Uterus (tissue), 4 donors: ENCODE measurements around the gene ARHGAP29. TPM values are rescaled to one million over a fixed set of nuclear protein-coding genes. Genes with fewer than 3 reads are reported as not detected.
"Not testable (repeated sequence)": the region's sequence is repeated elsewhere in the genome, so short reads cannot be mapped to it uniquely, and the experiment has no call there.

Source experiments
- DNase-seq, 2 donors: peaks; one replicate each; pipeline ENCODE4 v3.0.0-alpha.2; 2019 to 2020
- H3K27ac ChIP-seq, 2 donors: fragments of 200-600 bp; sonication (generic); 1 replicate in 1 of 2; 2 replicates in 1 of 2; pipeline ENCODE4 v1.5.1; 2016 to 2018
- H3K27me3 ChIP-seq, 2 donors: fragments of 200-600 bp; sonication (generic); one replicate each; pipeline ENCODE4 v1.5.1; 2018 to 2019; ENCODE audit warnings: control low read depth in 1 of 2
- H3K36me3 ChIP-seq, 2 donors: fragments of 200-600 bp; sonication (generic); one replicate each; pipeline ENCODE4 v1.5.1; 2019; ENCODE audit warnings: control low read depth in 1 of 2
- H3K4me1 ChIP-seq, 2 donors: fragments of 200-600 bp; sonication (generic); one replicate each; pipeline ENCODE4 v1.5.1; 2018 to 2019; ENCODE audit warnings: control low read depth in 1 of 2
- H3K4me3 ChIP-seq, 2 donors: fragments of 200-600 bp; sonication (generic); 1 replicate in 1 of 2; 2 replicates in 1 of 2; pipeline ENCODE4 v1.5.1; 2018 to 2019; ENCODE audit warnings: mild to moderate bottlenecking in 1 of 2
- H3K9me3 ChIP-seq, 2 donors: fragments of 200-600 bp; sonication (generic); one replicate each; pipeline ENCODE4 v1.5.1; 2019; ENCODE audit warnings: control low read depth in 1 of 2
- POLR2A ChIP-seq, 2 donors: fragments of 450-650 bp; IDR thresholded peaks; one replicate each; pipeline ENCODE4 v1.6.1; 2016; ENCODE audit warnings: antibody characterized with exemption in 2 of 2, mild to moderate bottlenecking in 1 of 2, moderate library complexity in 1 of 2
- intact Hi-C: fragments of 100-400 bp; cut with DNase I; formaldehyde crosslinking; loops from one replicate; pipeline ENCODE4 v1.15.1; 2023; ENCODE audit warnings: low total_unique reads
- total RNA-seq, 4 donors: library from RNA; depleted of rRNA in 3 of 4; stranded (reverse); fragments of >200 nt in 3 of 4; gene quantifications; one replicate each; pipeline versions ENCODE4 v1.1.0 to v1.2.4, GENCODE V29; 2014 to 2023
- TF ChIP-seq, protein P1 (sequence below), 4 experiments: fragments of 200-600 bp in 2 of 4; fragments of 450-650 bp in 2 of 4; sonication (generic) in 2 of 4; IDR thresholded peaks; one replicate each; pipeline ENCODE4 v1.5.1; 2016 to 2019; ENCODE audit warnings: antibody characterized with exemption in 4 of 4, mild to moderate bottlenecking in 2 of 4, moderate library complexity in 1 of 4
- donor health status: DM: yes; HTN: yes; CAD: no.

ARHGAP29 gene
- total RNA-seq, 4 donors from 2014 or later, result 20.0 to 67.3 (median 38.8) TPM

DNA sequence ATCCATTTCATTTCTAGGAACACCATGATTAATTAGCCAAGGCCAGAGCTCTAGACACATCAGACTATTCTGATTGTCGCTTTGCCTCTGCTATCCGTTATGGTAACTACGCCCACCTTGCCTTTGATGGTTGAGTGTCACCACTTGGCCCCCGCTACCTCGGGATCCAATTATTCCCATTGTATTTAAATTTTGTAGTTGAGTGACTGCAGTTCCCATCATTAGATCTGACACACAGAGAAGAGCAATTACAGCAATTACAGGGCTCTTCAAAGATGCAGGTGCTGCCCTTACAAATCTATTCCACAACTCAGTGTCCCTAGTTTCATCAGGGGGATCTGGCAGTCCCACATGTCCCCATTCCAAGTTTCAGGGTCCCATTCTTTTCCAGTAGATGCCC, 71.5 kb downstream of the ARHGAP29 start:
- Histone ChIP-seq H3K27me3 (no peaks in the 10 kb centered on the region), H3K27ac (no peak overlapping the region), H3K4me3 (no peak overlapping the region), H3K36me3 (no peaks in the 10 kb centered on the region), H3K4me1 (no peaks in the 10 kb centered on the region), H3K9me3 (no peaks in the 10 kb centered on the region)
- TF ChIP-seq, protein P1, sequence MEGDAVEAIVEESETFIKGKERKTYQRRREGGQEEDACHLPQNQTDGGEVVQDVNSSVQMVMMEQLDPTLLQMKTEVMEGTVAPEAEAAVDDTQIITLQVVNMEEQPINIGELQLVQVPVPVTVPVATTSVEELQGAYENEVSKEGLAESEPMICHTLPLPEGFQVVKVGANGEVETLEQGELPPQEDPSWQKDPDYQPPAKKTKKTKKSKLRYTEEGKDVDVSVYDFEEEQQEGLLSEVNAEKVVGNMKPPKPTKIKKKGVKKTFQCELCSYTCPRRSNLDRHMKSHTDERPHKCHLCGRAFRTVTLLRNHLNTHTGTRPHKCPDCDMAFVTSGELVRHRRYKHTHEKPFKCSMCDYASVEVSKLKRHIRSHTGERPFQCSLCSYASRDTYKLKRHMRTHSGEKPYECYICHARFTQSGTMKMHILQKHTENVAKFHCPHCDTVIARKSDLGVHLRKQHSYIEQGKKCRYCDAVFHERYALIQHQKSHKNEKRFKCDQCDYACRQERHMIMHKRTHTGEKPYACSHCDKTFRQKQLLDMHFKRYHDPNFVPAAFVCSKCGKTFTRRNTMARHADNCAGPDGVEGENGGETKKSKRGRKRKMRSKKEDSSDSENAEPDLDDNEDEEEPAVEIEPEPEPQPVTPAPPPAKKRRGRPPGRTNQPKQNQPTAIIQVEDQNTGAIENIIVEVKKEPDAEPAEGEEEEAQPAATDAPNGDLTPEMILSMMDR (IDR thresholded peaks at IDR 0.05), result no peak
- no peak for TF ChIP-seq POLR2A (IDR thresholded peaks at IDR 0.05)
- no peak for DNase-seq
- intact Hi-C loops, result no loop called here

DNA sequence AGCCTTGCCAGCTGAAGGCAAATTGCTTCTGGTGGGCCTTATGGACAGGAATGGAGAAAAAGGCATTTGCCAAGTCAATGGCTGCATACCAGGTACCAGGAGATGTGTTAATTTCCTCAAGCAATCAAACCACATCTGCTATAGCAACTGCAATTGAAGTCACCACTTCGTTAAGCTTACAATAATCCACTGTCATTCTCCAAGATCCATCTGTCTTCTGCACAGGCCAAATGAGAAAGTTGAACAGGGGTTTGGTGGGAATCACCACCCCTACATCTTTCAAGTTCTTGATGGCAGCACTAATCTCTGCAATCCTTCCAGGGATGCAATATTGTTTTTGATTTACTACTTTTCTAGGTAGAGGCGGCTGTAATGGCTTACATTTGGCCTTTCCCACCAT, 72.5 kb downstream of the ARHGAP29 start:
- H3K4me3 ChIP-seq, H3K36me3 ChIP-seq, intact Hi-C loops, H3K4me1 ChIP-seq, H3K27me3 ChIP-seq, H3K27ac ChIP-seq, DNase-seq, H3K9me3 ChIP-seq: not testable (repeated sequence)

DNA sequence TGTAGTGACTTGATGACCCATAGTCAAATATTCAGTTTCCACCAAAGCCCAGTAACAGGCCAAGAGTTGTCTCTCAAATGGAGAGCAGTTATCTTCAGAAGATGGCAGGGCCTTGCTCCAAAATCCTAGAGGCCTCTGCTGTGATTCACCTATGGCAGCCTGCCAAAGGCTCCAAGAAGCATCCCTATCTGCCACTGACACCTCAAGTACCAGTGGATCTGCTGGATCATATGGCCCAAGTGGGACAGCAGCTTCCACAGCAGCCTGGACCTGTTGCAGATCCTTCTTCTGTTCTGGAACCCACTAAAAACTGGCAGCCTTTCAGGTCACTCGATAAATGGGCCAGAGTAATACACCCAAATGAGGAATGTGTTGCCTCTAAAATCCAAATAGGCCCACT, 73.3 kb downstream of the ARHGAP29 start:
- H3K36me3 ChIP-seq, H3K27me3 ChIP-seq, H3K4me1 ChIP-seq, intact Hi-C loops, H3K4me3 ChIP-seq, H3K9me3 ChIP-seq, DNase-seq, H3K27ac ChIP-seq: not testable (repeated sequence)

DNA sequence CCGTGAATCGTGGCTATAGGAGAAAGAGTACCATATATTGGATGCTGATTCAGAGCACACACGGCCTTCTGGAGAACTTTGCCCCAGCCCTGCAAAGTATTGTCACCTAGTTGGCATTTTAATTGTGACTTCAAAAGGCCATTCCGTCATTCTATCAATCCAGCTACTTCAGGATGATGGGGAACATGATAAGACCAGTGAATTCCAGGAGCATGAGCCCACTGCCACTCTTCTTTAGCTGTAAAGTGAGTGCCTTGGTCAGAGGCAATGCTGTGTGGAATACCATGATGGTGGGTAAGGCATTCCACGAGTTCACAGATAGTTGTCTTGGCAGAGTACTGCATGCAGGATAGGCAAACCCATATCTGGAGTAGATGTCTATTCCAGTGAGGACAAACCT, 74.1 kb downstream of the ARHGAP29 start:
- H3K4me3 ChIP-seq, H3K27ac ChIP-seq, H3K9me3 ChIP-seq, H3K27me3 ChIP-seq, H3K4me1 ChIP-seq, intact Hi-C loops, H3K36me3 ChIP-seq, DNase-seq: not testable (repeated sequence)

DNA sequence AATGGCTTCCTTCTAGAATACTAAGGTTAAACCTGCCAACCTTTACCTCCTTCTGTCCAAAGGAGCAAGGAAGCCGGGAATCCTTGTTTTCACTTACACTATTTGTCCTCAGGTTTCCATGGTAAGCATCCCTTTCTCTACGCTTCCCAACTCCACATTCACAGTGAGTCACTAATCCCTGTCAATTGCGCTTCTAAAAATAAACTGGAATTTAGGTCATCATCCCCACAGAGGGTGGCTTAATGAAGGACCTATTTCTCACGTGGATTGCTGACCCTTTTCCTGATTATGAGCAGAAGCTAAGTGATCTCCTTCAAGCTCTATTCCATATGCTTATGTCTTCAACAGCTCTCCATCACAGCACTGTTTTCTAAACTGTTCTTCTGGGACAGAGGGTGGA, 76.6 kb downstream of the ARHGAP29 start:
- no peak for TF ChIP-seq POLR2A (IDR thresholded peaks at IDR 0.05)
- TF ChIP-seq, protein P1 (IDR thresholded peaks at IDR 0.05), result no peak
- DNase-seq, result no peak
- intact Hi-C loops, result no loop called here
- Histone ChIP-seq H3K9me3 (no peaks in the 10 kb centered on the region), H3K4me3 (no peak overlapping the region), H3K36me3 (no peaks in the 10 kb centered on the region), H3K27me3 (no peaks in the 10 kb centered on the region), H3K4me1 (no peaks in the 10 kb centered on the region), H3K27ac (no peak overlapping the region)

DNA sequence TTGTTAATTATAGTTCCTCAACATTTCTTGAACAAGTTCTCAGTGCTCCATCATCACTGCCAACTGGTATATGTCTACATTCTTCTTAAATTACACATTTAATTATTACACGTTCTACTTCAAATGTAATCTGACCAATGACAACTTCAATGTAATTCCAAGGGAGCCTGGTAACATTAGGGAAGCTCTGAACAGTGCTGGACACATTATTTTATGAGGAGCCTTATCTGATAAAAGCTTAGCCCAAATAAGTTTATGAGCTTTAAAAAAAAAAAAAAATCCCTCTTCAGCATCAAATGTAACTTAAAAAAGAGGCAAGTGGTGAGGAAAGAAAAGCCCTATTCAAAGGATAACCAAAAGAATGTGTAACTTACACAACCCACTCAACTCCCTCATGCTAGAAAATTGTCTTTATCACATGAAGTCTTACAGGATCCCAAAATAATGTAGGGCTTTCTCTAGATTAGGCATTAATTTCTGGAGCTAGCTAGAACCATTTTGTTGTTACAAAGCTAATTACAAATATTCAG, 81.2 kb downstream of the ARHGAP29 start:
- Histone ChIP-seq H3K9me3 (no peaks in the 10 kb centered on the region), H3K36me3 (no peaks in the 10 kb centered on the region), H3K4me3 (no peak overlapping the region), H3K27ac (no peak overlapping the region), H3K27me3 (no peaks in the 10 kb centered on the region), H3K4me1 (no peaks in the 10 kb centered on the region)
- DNase-seq, result no peak
- no peak for TF ChIP-seq POLR2A (IDR thresholded peaks at IDR 0.05)
- TF ChIP-seq, protein P1 (IDR thresholded peaks at IDR 0.05), result no peak
- intact Hi-C loops, result no loop called here

DNA sequence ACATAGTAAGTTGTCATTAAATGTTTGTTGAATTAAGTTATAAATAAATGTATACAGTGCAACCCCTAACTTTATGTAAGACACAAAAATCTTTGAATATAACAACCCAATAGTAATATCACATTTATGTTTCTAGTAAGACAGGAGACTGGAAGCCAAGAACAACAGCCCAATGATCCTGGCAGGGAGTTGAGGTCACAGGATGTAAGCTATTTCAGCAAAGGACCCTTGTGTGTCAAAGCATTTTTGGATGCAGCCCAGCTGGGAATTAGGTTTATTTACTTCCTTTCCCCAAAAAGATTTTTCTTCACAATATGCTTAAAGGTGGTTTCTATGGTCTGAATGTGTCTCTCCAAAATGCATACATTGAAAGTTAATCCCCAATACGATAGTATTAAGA, 82.4 kb downstream of the ARHGAP29 start:
- intact Hi-C loops, result no loop called here

More for the DNA sequence above, 82.4 kb downstream of the ARHGAP29 start:
- Histone ChIP-seq H3K4me3 (no peak overlapping the region), H3K27me3 (no peaks in the 10 kb centered on the region), H3K36me3 (no peaks in the 10 kb centered on the region), H3K9me3 (no peaks in the 10 kb centered on the region), H3K27ac (no peak overlapping the region), H3K4me1 (no peaks in the 10 kb centered on the region)
- DNase-seq, result no peak
- TF ChIP-seq POLR2A (IDR thresholded peaks at IDR 0.05), result no peak
- TF ChIP-seq, protein P1 (IDR thresholded peaks at IDR 0.05), result no peak
